ENCODE data around the gene WRNIP1. TPM values are rescaled to one million over a fixed set of nuclear protein-coding genes. Genes with fewer than 3 reads are reported as not detected.

Gene WRNIP1
- total and polyA plus RNA-seq, 2 of the 13 experiments (the other 11 are each of a cell fraction or from before 2014, with no cell fraction given) = 77.7 to 90.3 TPM

DNA sequence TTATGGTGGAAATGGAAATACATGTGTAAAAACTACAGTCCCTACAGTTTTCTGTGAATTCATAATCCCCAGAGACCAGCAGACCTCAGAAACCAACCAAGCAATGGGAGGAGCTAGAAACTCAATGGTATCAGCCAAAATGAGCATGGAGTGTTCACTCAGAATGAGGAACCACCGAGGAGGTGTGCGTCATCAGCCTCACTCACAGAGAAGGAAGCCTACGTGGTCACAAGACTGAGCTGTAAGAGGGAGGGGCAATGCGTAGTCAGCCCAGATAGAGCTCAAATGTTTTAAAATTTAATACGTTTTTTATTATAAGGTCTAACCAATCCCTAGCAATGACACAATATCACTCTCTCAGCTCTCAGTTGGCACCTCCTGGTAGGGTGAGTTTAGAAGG, 31.9 kb upstream of the WRNIP1 start:
- Histone ChIP-seq H3K4me1 (ENCODE audit: insufficient read depth, low read length) (0 out of 2 replicates have a peak, but pooled peaks cover 4% of the 10 kb centered on the region), H3K4me3 (replicated peaks in 1 of 3; ENCODE audit: insufficient read depth in 1 of 3, low read depth in 2 of 3, low read length in 3 of 3) (no peak overlapping the region), H2AFZ (ENCODE audit: low read length) (no peak overlapping the region), H3K27me3 (ENCODE audit: control insufficient read depth in 1 of 2, insufficient read depth in 2 of 2, low read length in 2 of 2) (peaks cover 3 to 30% of the 10 kb centered on the region in 2 experiments; a peak in 2 of 5 replicates), H3K9ac (ENCODE audit: insufficient read depth, low read depth, low read length) (no peak overlapping the region), H3K79me2 (ENCODE audit: insufficient read depth, low read length) (no peaks in the 10 kb centered on the region), H3K27ac (ENCODE audit: extremely low read length, insufficient read depth, low read length) (no peak overlapping the region), H3K36me3 (replicated peaks in 1 of 2; ENCODE audit: control insufficient read depth in 1 of 2, insufficient read depth in 2 of 2, low read length in 2 of 2) (no peaks in the 10 kb centered on the region), H4K20me1 (ENCODE audit: insufficient read depth, low read length) (no peaks in the 10 kb centered on the region), H3K9me3 (ENCODE audit: low read length) (no peaks in the 10 kb centered on the region), H3K4me2 (ENCODE audit: low read depth, low read length) (no peak overlapping the region)
- CTCF ChIA-PET (ENCODE audit: low intra/inter-chr PET ratio, low total read pairs) = no interaction called here
- intact Hi-C loops (cut with micrococcal nuclease; ENCODE audit: unreplicated experiment) (no loop called here), in situ Hi-C loops (cut with HindIII; ENCODE audit: extremely low pct_ligation_motif_present, low pct_unique_long_range_greater_than_20kb) (no loop called here)
- 41% methylated on average over 5 of the region's 5 CpGs for WGBS (ENCODE audit: low lambda C conversion rate)
- TF ChIP-seq, protein P1, sequence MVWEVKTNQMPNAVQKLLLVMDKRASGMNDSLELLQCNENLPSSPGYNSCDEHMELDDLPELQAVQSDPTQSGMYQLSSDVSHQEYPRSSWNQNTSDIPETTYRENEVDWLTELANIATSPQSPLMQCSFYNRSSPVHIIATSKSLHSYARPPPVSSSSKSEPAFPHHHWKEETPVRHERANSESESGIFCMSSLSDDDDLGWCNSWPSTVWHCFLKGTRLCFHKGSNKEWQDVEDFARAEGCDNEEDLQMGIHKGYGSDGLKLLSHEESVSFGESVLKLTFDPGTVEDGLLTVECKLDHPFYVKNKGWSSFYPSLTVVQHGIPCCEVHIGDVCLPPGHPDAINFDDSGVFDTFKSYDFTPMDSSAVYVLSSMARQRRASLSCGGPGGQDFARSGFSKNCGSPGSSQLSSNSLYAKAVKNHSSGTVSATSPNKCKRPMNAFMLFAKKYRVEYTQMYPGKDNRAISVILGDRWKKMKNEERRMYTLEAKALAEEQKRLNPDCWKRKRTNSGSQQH (CRISPR knock-in tag; IDR thresholded peaks at IDR 0.05; ENCODE audit: low read depth) = no peak
- TF ChIP-seq NFIB (CRISPR knock-in tag; IDR thresholded peaks at IDR 0.05; ENCODE audit: borderline replicate concordance) (no peak), ZNF24 (IDR thresholded peaks at IDR 0.05) (no peak), ERF (CRISPR knock-in tag; IDR thresholded peaks at IDR 0.05) (no peak), ARID2 (CRISPR knock-in tag; IDR thresholded peaks at IDR 0.05; ENCODE audit: borderline replicate concordance) (no peak), ZNF354B (CRISPR knock-in tag; IDR thresholded peaks at IDR 0.05) (no peak), SAP130 (CRISPR knock-in tag; IDR thresholded peaks at IDR 0.05; ENCODE audit: low read depth) (no peak), ZFP36 (IDR thresholded peaks at IDR 0.05; ENCODE audit: borderline replicate concordance, low read depth, low read length, partially characterized antibody) (no peak), ETS1 (CRISPR knock-in tag; IDR thresholded peaks at IDR 0.05) (no peak)
- TF ChIP-seq, protein P2, sequence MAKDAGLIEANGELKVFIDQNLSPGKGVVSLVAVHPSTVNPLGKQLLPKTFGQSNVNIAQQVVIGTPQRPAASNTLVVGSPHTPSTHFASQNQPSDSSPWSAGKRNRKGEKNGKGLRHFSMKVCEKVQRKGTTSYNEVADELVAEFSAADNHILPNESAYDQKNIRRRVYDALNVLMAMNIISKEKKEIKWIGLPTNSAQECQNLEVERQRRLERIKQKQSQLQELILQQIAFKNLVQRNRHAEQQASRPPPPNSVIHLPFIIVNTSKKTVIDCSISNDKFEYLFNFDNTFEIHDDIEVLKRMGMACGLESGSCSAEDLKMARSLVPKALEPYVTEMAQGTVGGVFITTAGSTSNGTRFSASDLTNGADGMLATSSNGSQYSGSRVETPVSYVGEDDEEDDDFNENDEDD (CRISPR knock-in tag; IDR thresholded peaks at IDR 0.05; ENCODE audit: borderline replicate concordance) = no peak
- TF ChIP-seq, protein P3, sequence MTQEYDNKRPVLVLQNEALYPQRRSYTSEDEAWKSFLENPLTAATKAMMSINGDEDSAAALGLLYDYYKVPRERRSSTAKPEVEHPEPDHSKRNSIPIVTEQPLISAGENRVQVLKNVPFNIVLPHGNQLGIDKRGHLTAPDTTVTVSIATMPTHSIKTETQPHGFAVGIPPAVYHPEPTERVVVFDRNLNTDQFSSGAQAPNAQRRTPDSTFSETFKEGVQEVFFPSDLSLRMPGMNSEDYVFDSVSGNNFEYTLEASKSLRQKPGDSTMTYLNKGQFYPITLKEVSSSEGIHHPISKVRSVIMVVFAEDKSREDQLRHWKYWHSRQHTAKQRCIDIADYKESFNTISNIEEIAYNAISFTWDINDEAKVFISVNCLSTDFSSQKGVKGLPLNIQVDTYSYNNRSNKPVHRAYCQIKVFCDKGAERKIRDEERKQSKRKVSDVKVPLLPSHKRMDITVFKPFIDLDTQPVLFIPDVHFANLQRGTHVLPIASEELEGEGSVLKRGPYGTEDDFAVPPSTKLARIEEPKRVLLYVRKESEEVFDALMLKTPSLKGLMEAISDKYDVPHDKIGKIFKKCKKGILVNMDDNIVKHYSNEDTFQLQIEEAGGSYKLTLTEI (CRISPR knock-in tag; conservative IDR thresholded peaks at IDR 0.05) = no peak
- TF ChIP-seq, protein P4, sequence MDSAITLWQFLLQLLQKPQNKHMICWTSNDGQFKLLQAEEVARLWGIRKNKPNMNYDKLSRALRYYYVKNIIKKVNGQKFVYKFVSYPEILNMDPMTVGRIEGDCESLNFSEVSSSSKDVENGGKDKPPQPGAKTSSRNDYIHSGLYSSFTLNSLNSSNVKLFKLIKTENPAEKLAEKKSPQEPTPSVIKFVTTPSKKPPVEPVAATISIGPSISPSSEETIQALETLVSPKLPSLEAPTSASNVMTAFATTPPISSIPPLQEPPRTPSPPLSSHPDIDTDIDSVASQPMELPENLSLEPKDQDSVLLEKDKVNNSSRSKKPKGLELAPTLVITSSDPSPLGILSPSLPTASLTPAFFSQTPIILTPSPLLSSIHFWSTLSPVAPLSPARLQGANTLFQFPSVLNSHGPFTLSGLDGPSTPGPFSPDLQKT (CRISPR knock-in tag; IDR thresholded peaks at IDR 0.05; ENCODE audit: borderline replicate concordance) = no peak
- DNase-seq (ENCODE audit: low spot score) = no peak
- FAIRE-seq = no peak
- no peak for ATAC-seq
- no TSS peak for BruUV-seq (replicated peaks)
- POLR2A ChIA-PET = no interaction called here

All from HepG2 (cell line).